ENCODE results near the gene CFAP410. TPM values are rescaled to one million over a fixed set of nuclear protein-coding genes. Genes with fewer than 3 reads are reported as not detected.

CFAP410 gene
- total RNA-seq, 2 donors from 2014 or later, result 48.8 to 51.3 TPM

DNA sequence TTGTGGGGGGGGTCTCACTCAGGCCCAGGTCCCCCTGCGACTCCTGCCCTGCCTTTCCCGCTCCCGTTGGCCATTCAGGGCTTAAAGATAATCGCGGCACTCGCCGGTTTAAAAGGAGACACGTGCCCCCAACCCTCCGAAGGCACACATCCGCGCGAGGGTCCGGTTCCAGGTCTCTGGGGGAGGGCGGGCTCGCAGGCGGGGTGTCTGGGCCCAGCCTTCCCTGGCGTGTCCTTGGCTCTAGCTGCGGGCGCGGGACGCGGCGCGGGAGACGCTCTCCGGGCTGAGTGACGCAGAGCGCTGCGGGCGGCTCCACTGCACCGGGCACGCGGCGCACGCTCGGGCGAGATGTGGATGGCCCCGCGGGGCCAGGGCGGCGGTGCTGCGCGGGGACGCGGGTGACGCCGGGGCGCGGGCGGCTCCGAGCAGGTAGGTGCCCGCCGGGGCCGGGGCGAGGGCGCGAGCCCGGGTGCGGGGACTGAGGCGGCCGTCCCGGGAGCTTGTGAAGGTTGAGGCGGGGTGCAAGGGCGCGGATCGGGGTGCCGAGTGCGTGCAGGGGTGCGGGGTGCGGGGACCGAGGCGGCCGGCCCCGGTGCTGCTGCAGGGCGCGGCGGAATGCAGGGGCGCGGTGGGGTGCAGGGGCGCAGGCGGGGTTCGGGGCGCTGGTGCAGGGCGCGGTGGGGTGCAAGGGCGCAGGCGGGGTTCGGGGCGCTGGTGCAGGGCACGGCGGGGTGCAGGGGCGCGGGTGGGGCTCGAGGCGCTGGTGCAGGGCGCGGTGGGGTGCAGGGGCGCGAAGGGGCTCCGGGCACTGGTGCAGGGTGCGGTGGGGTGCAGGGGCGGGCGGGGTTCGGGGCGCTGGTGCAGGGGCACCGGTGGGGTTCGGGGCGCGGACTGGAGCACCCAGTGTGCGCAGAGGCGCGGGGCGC, 10.9 kb upstream of the CFAP410 start:
- DNase-seq (ENCODE audit: low spot score), result no peak
- H3K27ac ChIP-seq, result no peak overlapping the region
- H3K9me3 ChIP-seq, result no peaks in the 10 kb centered on the region
- H3K4me3 ChIP-seq, result peak overlapping the region; percentile 43
- no peaks in the 10 kb centered on the region for H3K27me3 ChIP-seq (replicated peaks; ENCODE audit: insufficient read depth)
- ATAC-seq (ENCODE audit: insufficient number of reproducible peaks, low FRiP score, low read depth), result no peak
- H3K4me1 ChIP-seq (ENCODE audit: control insufficient read depth in 1 of 2, low read depth in 2 of 2), result peaks cover 0 to 4% of the 10 kb centered on the region in 2 donors
- no peaks in the 10 kb centered on the region for H3K36me3 ChIP-seq
- TF ChIP-seq, protein P1, sequence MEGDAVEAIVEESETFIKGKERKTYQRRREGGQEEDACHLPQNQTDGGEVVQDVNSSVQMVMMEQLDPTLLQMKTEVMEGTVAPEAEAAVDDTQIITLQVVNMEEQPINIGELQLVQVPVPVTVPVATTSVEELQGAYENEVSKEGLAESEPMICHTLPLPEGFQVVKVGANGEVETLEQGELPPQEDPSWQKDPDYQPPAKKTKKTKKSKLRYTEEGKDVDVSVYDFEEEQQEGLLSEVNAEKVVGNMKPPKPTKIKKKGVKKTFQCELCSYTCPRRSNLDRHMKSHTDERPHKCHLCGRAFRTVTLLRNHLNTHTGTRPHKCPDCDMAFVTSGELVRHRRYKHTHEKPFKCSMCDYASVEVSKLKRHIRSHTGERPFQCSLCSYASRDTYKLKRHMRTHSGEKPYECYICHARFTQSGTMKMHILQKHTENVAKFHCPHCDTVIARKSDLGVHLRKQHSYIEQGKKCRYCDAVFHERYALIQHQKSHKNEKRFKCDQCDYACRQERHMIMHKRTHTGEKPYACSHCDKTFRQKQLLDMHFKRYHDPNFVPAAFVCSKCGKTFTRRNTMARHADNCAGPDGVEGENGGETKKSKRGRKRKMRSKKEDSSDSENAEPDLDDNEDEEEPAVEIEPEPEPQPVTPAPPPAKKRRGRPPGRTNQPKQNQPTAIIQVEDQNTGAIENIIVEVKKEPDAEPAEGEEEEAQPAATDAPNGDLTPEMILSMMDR (IDR thresholded peaks at IDR 0.05), result no peak

DNA sequence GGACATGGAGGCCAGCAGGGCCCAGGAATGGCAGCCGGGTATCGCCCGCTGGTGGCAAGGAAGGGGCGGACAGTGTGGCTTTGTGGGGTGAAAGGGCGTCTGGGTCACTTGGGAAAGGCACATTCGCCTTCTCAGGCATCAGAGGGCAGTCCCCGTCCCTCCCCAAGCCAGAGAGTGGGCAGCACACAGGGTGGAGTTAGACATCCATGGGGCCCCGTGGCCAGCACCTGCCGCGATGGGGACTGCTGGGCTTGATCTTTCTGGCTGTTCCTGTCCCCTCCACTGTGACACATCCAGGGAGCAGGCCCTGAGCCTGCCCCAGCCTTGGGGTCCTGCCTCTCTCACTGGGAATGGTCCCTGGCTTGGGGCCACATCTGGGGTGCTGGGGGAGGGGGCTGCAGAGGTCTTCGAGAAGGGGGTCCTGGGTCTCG, 10.2 kb upstream of the CFAP410 start:
- no peaks in the 10 kb centered on the region for H3K36me3 ChIP-seq
- TF ChIP-seq, protein P1 (IDR thresholded peaks at IDR 0.05), result no peak
- H3K4me3 ChIP-seq, result no peak overlapping the region
- H3K9me3 ChIP-seq, result no peaks in the 10 kb centered on the region
- no peak for DNase-seq (ENCODE audit: low spot score)
- H3K4me1 ChIP-seq (ENCODE audit: control insufficient read depth in 1 of 2, low read depth in 2 of 2), result peaks cover 0 to 4% of the 10 kb centered on the region in 2 donors
- H3K27ac ChIP-seq, result no peak overlapping the region
- ATAC-seq (ENCODE audit: insufficient number of reproducible peaks, low FRiP score, low read depth), result no peak
- no peaks in the 10 kb centered on the region for H3K27me3 ChIP-seq (replicated peaks; ENCODE audit: insufficient read depth)

DNA sequence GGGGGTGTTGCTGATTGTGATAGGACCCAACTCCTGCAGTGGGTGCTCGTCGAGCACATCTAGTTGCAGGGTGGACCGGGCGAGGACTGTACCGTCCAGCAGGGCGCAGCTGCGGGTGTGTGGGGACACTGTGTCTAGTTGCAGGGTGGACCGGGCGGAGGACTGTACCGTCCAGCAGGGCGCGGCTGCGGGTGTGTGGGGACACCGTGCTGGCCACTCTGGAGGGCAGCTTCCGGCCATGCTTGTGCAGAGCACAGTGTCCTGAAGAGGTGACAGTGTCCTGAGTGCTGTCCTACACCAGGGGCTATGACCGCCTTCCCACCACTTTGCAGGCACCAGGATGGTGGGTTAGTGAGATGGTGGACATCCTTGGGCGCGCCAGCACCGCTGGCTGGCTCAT, 9.7 kb upstream of the CFAP410 start:
- no peaks in the 10 kb centered on the region for H3K9me3 ChIP-seq
- no peak for ATAC-seq (ENCODE audit: insufficient number of reproducible peaks, low FRiP score, low read depth)
- H3K4me1 ChIP-seq (ENCODE audit: control insufficient read depth in 1 of 2, low read depth in 2 of 2), result peaks cover 0 to 4% of the 10 kb centered on the region in 2 donors
- H3K4me3 ChIP-seq, result no peak overlapping the region
- no peak overlapping the region for H3K27ac ChIP-seq
- no peaks in the 10 kb centered on the region for H3K27me3 ChIP-seq (replicated peaks; ENCODE audit: insufficient read depth)
- TF ChIP-seq, protein P1 (IDR thresholded peaks at IDR 0.05), result no peak
- no peak for DNase-seq (ENCODE audit: low spot score)
- H3K36me3 ChIP-seq, result no peaks in the 10 kb centered on the region

DNA sequence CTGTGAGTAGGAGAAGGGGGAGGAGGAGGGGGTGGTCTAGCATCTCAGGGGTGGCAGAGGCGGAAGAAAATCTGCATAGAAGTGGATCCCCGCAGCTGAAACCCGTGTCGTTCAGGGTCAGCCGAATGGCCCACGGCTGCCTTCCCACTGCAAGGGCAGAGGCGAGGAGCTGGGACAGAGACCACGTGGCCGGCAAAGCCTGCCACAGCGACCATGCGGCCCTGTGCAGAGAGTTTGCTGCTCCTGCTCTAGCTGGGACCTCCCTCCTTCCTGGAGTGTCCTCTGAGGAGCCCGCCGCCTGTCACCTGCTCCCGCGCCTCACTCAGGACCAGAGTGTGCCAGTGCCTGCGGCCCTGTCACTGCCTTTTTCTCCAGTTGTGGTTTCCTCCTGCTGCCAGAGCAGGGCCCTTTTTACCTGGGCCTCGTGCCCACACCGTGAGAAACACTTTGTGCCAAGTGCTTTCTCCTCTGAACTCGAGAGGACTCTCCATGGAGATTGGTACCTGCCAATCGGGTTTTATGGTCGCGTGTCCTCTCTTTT, 8.8 kb upstream of the CFAP410 start:
- Histone ChIP-seq H3K27ac (no peak overlapping the region), H3K4me3 (no peak overlapping the region), H3K9me3 (no peaks in the 10 kb centered on the region), H3K27me3 (replicated peaks; ENCODE audit: insufficient read depth) (no peaks in the 10 kb centered on the region), H3K36me3 (no peaks in the 10 kb centered on the region), H3K4me1 (ENCODE audit: control insufficient read depth in 1 of 2, low read depth in 2 of 2) (peaks cover 0 to 4% of the 10 kb centered on the region in 2 donors)
- DNase-seq (ENCODE audit: low spot score), result no peak
- ATAC-seq (ENCODE audit: insufficient number of reproducible peaks, low FRiP score, low read depth), result no peak
- TF ChIP-seq, protein P1 (IDR thresholded peaks at IDR 0.05), result no peak

DNA sequence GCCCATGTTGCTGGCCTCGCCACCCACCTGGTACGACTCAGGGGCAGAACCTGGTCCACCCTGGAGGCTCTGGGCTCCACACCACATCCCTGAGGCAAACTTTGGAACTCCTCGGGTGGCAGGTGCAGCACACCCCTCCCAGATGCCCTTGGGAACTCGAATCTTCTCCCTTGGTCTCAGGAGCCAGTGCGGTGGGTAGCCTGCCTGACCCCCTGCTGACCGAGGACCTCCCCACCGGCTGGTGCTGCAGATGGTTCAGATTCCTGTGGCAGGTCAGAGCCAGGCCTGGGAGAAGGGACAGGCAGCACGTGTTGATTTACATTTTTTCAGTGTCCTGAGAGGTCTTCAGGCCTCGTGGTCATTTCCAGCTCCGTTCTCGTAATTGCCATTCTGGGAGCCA, 6.3 kb upstream of the CFAP410 start:
- DNase-seq (ENCODE audit: low spot score) (no peak), ATAC-seq (ENCODE audit: insufficient number of reproducible peaks, low FRiP score, low read depth) (no peak)
- H3K27me3 ChIP-seq (replicated peaks; ENCODE audit: insufficient read depth), result no peaks in the 10 kb centered on the region
- no peak overlapping the region for H3K4me3 ChIP-seq
- no peaks in the 10 kb centered on the region for H3K9me3 ChIP-seq
- TF ChIP-seq, protein P1 (IDR thresholded peaks at IDR 0.05), result no peak
- peaks cover 0 to 4% of the 10 kb centered on the region in 2 donors for H3K4me1 ChIP-seq (ENCODE audit: control insufficient read depth in 1 of 2, low read depth in 2 of 2)
- no peaks in the 10 kb centered on the region for H3K36me3 ChIP-seq
- no peak overlapping the region for H3K27ac ChIP-seq
